K562 (cell line): ENCODE results near the gene ADAMTSL3. TPM values are rescaled to one million over a fixed set of nuclear protein-coding genes. Genes with fewer than 3 reads are reported as not detected.

Experiments
- ATAC-seq: fragments of 200-7000 bp; cut with Tn5 transposase; 3 replicates; pipeline ENCODE4 v1.9.1; 2020; ENCODE audit warnings: moderate library complexity
- BruUV-seq: library from RNA; stranded (reverse); fragments of 400-500 nt; replicated peaks from 2 replicates; lab custom pipeline; 2021; lab: Mats Ljungman, UMichigan
- CTCF ChIA-PET: fragments of 300-600 bp; formaldehyde crosslinking; extraction: SDS; loops from one replicate; lab custom pipeline; 2021; ENCODE audit warnings: low intra/inter-chr PET ratio; lab: Yijun Ruan, JAX
- POLR2A ChIA-PET: fragments of 300-600, 350-650 bp; sonication (Branson Sonifier 250); formaldehyde crosslinking; extraction: SDS; loops from one replicate; lab custom pipeline; 2021; ENCODE audit warnings: antibody characterized with exemption, inconsistent platforms; lab: Yijun Ruan, JAX
- DNase-seq, 4 experiments: peaks; one replicate each; pipeline versions ENCODE4 v3.0.0 to v3.0.0-alpha.2; 2011 to 2018; ENCODE audit warnings: low spot score in 3 of 4, mixed read lengths in 3 of 4; ENCODE audit errors: extremely low read depth in 1 of 4
- FAIRE-seq: peaks from 2 replicates; lab custom pipeline; 2011; peaks lifted over from hg19 to GRCh38; lab: Jason Lieb, UNC
- H2AFZ ChIP-seq: 2 replicates; pipeline ENCODE4 v1.6.0; 2011; ENCODE audit warnings: low read depth, low read length, control low read depth, inconsistent platforms
- H3K27ac ChIP-seq: fragments of 200-600 bp; 3 replicates; pipeline ENCODE4 v1.8.0; 2011; ENCODE audit warnings: low read depth, mild to moderate bottlenecking, control low read depth, inconsistent platforms, low read length, moderate library complexity, mixed read lengths; ENCODE audit errors: extremely low read depth
- H3K27me3 ChIP-seq, 2 experiments: fragments of 300-600 bp in 1 of 2; 2 replicates in 1 of 2; 3 replicates in 1 of 2; pipeline versions ENCODE4 v1.6.0 to v1.8.0; 2011; ENCODE audit warnings: inconsistent platforms in 2 of 2, low read length in 2 of 2, mild to moderate bottlenecking in 1 of 2, mixed read lengths in 1 of 2, moderate library complexity in 1 of 2; ENCODE audit not compliant: control insufficient read depth in 2 of 2, insufficient read depth in 2 of 2
- H3K36me3 ChIP-seq: fragments of 300-600 bp; 3 replicates; pipeline ENCODE4 v1.8.0; 2011; ENCODE audit warnings: mild to moderate bottlenecking, low read length, inconsistent platforms; ENCODE audit not compliant: control insufficient read depth, insufficient read depth
- H3K4me1 ChIP-seq, 2 experiments: fragments of 200-600 bp in 1 of 2; replicated peaks in 1 of 2; 2 replicates in 1 of 2; 3 replicates in 1 of 2; pipeline versions ENCODE4 v1.5.1 to v1.8.0; 2011; ENCODE audit warnings: inconsistent platforms in 2 of 2, low read length in 2 of 2, mild to moderate bottlenecking in 1 of 2, mixed read lengths in 1 of 2, moderate library complexity in 1 of 2; ENCODE audit not compliant: control insufficient read depth in 2 of 2, insufficient read depth in 2 of 2
- H3K4me2 ChIP-seq: 2 replicates; pipeline ENCODE4 v1.6.1; 2011; ENCODE audit warnings: low read length, control low read depth, inconsistent platforms, mixed read lengths; ENCODE audit not compliant: insufficient read depth
- H3K4me3 ChIP-seq: fragments of 200-600 bp; sonication (generic), shearing (Covaris generic); 2 replicates; pipeline ENCODE4 v1.5.1; 2016; ENCODE audit warnings: control low read depth, inconsistent platforms
- H3K79me2 ChIP-seq: fragments of 200-600 bp; 3 replicates; pipeline ENCODE4 v1.8.0; 2011; ENCODE audit warnings: low read length, inconsistent platforms; ENCODE audit not compliant: control insufficient read depth, insufficient read depth
- H3K9ac ChIP-seq, 2 experiments: 2 replicates each; pipeline versions ENCODE4 v1.6.0 to v1.6.1; 2011; ENCODE audit warnings: low read depth in 2 of 2, low read length in 2 of 2, control low read depth in 1 of 2, inconsistent platforms in 1 of 2, mild to moderate bottlenecking in 1 of 2, mixed read lengths in 1 of 2; ENCODE audit not compliant: insufficient read depth in 1 of 2
- H3K9me1 ChIP-seq: one replicate; pipeline ENCODE4 v1.6.0; 2011; ENCODE audit warnings: inconsistent platforms, mild to moderate bottlenecking, low read length, moderate library complexity; ENCODE audit not compliant: control insufficient read depth, insufficient read depth
- H3K9me3 ChIP-seq: replicated peaks from 2 replicates; pipeline ENCODE4 v1.5.1; 2011; ENCODE audit warnings: low read depth, low read length, inconsistent platforms; ENCODE audit not compliant: control insufficient read depth, insufficient read depth
- H4K20me1 ChIP-seq: replicated peaks from 2 replicates; pipeline ENCODE4 v1.6.1; 2011; ENCODE audit warnings: low read length, inconsistent platforms, mixed read lengths; ENCODE audit not compliant: control insufficient read depth, insufficient read depth
- AFF4 ChIP-seq: sonication (generic); formaldehyde crosslinking; IDR thresholded peaks from 2 replicates; pipeline ENCODE4 v1.8.0; 2023; ENCODE audit warnings: mild to moderate bottlenecking, missing genetic modification reagents
- CHD2 ChIP-seq: IDR thresholded peaks from 2 replicates; pipeline ENCODE4 v1.6.1; 2011; ENCODE audit warnings: low read depth, low read length
- SMAD2 ChIP-seq: fragments of 150-350 bp; IDR thresholded peaks from 2 replicates; pipeline ENCODE4 v1.6.1; 2014; ENCODE audit warnings: low read depth, mild to moderate bottlenecking, low read length
- SMAD3 ChIP-seq: fragments of 450-650 bp; formaldehyde crosslinking; conservative IDR thresholded peaks from 2 replicates; pipeline ENCODE4 v1.4.0; 2020; ENCODE audit warnings: mild to moderate bottlenecking
- ZNF274 ChIP-seq: IDR thresholded peaks from 2 replicates; pipeline ENCODE4 v1.6.1; 2011; ENCODE audit warnings: low read depth, mild to moderate bottlenecking, low read length, moderate library complexity, borderline replicate concordance
- ZNF699 ChIP-seq: fragments of 250-450 bp; sonication (Bioruptor Pico); IDR thresholded peaks from 2 replicates; pipeline ENCODE4 v1.8.0; 2021; ENCODE audit warnings: mild to moderate bottlenecking, moderate library complexity; ENCODE audit not compliant: insufficient replicate concordance
- whole genome bisulfite sequencing: fragments of 100-300 bp; shearing (Covaris generic); methylation state at CpG from one replicate; pipeline ENCODE4 v1.1.6; 2016; ENCODE audit warnings: low coverage, mixed read lengths; ENCODE audit not compliant: insufficient coverage; ENCODE audit errors: missing lambda C conversion rate; 5-methylcytosine and 5-hydroxymethylcytosine counted together
- in situ Hi-C: fragments of 300-500 bp; cut with MboI; formaldehyde crosslinking; loops from 4 replicates; pipeline ENCODE4 v1.15.0; 2018; ENCODE audit warnings: inconsistent platforms, mixed read lengths
- intact Hi-C: fragments of 100-400 bp; cut with micrococcal nuclease; formaldehyde crosslinking; loops from 2 replicates; pipeline ENCODE4 v1.14.2; 2022
- polyA plus RNA-seq, 8 experiments: library from polyadenylated mRNA; depleted of rRNA in 4 of 8; stranded (reverse) in 5 of 8; unstranded in 3 of 8; fragments of >200 nt; fragmentation: Nextera tagmentation in 2 of 8; fragmentation: Illumina TruSeq in 1 of 8; extraction: Ambion mirVana in 2 of 8; extraction: Trizol in 1 of 8; gene quantifications; 2 replicates each; pipeline versions ENCODE4 v1.2.1 to v1.2.3, GENCODE V29; 2011 to 2014; ENCODE audit warnings: inconsistent platforms in 1 of 8, missing spikeins in 1 of 8
- total RNA-seq, 7 experiments: library from RNA; depleted of rRNA in 6 of 7; stranded (reverse); fragments of >200 nt in 6 of 7; fragmentation: Illumina TruSeq in 2 of 7; extraction: Trizol in 2 of 7; gene quantifications; 2 replicates each; pipeline versions ENCODE4 v1.2.1 to v1.2.3, GENCODE V29; 2011 to 2021; ENCODE audit warnings: low replicate concordance in 1 of 7

ADAMTSL3 gene
- total and polyA plus RNA-seq, 9 of the 15 experiments (the other 6 are each of a cell fraction or from before 2014, with no cell fraction given): 0.01 to 0.18 (median 0.07) TPM; not detected in 3

GRCh38 chr15:83650831-83651230 lies 3.1 kb upstream of the ADAMTSL3 start:
- no peaks in the 10 kb centered on the region for H3K9me1 ChIP-seq
- TF ChIP-seq AFF4 (CRISPR knock-in tag) (no peak), SMAD3 (CRISPR knock-in tag) (no peak), SMAD2 (no peak), ZNF274 (no peak), ZNF699 (CRISPR knock-in tag) (no peak), CHD2 (no peak)
- no peaks in the 10 kb centered on the region for H3K4me1 ChIP-seq
- FAIRE-seq: no peak
- H3K36me3 ChIP-seq: no peaks in the 10 kb centered on the region
- intact Hi-C loops (no loop called here), in situ Hi-C loops (no loop called here)
- no peak overlapping the region for H3K9ac ChIP-seq
- H3K27me3 ChIP-seq: peaks cover 3 to 30% of the 10 kb centered on the region in 2 experiments; a peak in 4 of 5 replicates
- DNase-seq: no peak
- no peaks in the 10 kb centered on the region for H3K9me3 ChIP-seq
- no peak overlapping the region for H3K4me2 ChIP-seq
- BruUV-seq: no TSS peak
- H2AFZ ChIP-seq: no peak overlapping the region
- H3K79me2 ChIP-seq: no peaks in the 10 kb centered on the region
- CTCF ChIA-PET: no interaction called here
- POLR2A ChIA-PET: no interaction called here
- no peak overlapping the region for H3K4me3 ChIP-seq
- 0% methylated on average over 2 of the region's 2 CpGs for WGBS
- no peak for ATAC-seq
- no peaks in the 10 kb centered on the region for H4K20me1 ChIP-seq
- H3K27ac ChIP-seq: no peak overlapping the region
